ENCODE results near the gene ADGRB3.

Gene ADGRB3

DNA sequence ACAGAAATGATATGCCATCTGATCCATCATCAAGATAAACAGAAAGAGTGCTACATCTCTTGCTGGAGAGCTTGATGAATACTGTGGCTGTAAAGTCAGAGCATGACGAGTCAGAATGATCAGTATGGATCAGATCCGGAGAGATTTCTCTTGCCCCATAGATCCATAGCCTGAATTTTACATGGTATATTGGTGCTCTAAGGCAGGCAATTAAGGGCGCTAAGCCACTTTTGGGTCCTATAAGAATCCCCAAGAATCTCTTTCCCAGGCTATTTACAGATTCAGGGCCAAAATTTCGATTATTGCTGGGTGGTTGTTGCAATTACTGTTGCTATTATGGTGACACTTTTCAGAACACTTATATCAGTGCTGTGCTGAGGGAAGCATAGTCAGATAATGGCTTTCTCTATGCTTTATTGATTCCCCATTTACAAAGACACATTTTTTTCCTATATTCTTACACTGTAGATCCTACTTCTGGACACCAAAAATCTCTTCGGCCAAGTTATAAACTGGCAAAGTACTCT is 94.4 kb downstream of the ADGRB3 start:
- TF ChIP-seq GATA3 (IDR thresholded peaks at IDR 0.05; ENCODE audit: low read depth, low read length) (no peak), GATA2 (IDR thresholded peaks at IDR 0.05; ENCODE audit: low read depth, low read length) (no peak)

DNA sequence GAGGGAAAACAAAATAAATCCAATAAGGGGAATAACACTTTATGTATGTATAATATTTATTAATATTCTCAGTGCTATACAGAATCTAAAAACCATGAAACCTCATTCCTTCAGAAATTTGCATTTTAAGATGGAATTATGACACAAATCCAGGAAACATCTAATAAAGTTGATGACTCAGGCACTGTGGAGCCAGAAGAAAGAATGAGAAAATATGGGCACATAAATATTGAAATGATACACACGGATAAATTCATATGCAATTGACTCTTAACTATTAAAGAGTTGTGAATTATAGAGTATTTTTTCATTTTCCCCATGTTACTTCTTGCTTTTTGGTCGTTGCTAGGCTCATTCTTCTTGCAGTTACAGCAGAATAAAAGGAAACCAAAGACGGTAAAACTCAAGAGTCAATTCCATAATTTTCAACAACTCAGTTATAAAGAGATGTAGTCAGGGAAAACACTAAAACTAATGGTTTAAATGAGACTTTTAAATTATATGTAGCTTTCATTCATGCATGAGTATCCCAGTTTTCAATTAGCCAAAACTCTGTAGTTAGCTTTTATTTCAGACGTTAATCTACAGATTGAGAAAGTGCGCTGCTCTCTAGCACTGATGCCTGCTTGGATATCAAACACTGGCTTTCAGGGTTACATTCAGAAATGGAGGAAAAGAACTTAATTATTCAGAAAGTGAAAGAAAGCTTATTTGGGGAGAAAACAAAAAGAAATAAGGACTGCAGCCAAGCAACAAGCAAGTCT is 95.4 kb downstream of the ADGRB3 start:
- no peak for TF ChIP-seq GATA2 (IDR thresholded peaks at IDR 0.05; ENCODE audit: low read depth, low read length)
- TF ChIP-seq GATA3 (IDR thresholded peaks at IDR 0.05; ENCODE audit: low read depth, low read length): no peak

DNA sequence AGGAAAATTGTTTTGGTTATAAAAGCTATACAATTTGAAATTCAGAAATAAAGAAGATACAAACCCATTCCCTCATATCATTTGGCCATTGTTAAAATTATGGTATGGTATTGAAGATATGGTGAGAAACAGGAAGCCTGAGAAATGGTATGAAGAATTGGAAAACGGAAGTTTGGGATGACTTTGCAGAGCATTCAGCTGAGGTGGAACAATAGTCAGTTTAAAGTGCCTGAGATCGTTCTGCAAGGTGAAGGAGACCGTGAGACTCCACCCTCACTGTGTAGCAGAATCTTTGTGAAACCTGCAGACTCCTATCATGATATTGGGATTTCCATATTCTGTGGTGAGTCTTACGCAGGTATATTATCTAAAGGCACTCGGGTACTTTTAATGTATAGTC is 97.3 kb downstream of the ADGRB3 start:
- no peak for TF ChIP-seq GATA2 (IDR thresholded peaks at IDR 0.05; ENCODE audit: low read depth, low read length)
- TF ChIP-seq GATA3 (IDR thresholded peaks at IDR 0.05; ENCODE audit: low read depth, low read length): no peak

DNA sequence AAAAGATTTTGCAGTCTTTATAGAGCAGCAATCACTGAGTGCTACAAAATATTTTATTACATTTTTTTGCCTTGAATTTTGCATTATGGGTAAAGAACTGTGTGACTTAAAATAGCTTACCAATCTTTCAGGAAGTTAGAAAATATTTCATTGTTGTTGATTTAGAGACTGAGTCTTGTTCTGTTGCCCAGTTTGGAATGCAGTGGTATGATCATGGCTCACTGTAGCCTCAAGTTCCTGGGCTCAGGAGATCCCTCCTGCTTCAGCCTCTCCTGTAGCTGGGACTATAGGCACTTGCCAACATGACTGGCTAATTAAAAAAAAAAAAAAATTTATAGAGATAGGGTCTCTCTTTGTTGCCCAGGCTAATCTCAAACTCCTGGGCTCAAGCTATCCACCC is 100.8 kb downstream of the ADGRB3 start:
- TF ChIP-seq GATA3 (IDR thresholded peaks at IDR 0.05; ENCODE audit: low read depth, low read length) (no peak), GATA2 (IDR thresholded peaks at IDR 0.05; ENCODE audit: low read depth, low read length) (no peak)

DNA sequence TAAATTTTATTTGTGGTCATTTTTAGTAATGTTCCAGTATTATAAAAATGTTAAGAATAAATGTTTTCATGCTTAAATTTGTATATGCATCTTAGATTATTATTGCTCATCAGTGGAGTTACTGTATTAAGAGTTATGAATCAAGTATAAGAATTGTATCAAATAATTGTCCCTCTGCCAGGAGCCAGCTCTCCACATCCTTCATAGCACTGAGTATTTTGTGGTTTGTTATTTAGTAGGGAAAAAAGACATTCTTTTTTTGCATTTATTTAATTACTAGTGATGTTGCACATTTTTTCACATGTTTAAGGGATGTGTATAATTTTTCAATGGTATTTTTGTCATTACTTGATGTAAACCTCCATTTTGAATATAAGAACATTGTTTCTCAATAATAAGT is 102.0 kb downstream of the ADGRB3 start:
- TF ChIP-seq GATA2 (IDR thresholded peaks at IDR 0.05; ENCODE audit: low read depth, low read length) (no peak), GATA3 (IDR thresholded peaks at IDR 0.05; ENCODE audit: low read depth, low read length) (no peak)

DNA sequence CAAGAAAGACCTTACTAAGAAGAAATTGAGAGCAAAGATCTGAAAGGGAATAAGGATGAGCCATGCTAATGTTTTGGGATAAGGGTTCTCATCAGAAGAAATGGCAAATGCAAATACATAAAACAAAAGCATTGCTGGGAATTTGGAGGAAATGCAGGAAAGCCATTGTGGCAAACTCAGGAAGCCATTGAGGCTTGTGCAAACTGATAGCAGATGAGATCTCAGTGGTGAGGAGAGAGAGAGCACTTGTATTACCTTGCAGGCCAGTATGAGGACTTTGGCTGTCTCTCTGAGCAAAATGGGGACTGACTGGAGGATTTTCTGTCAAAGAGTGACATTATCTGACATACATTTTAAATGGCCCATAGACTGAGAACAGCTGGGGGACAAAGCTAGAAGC is 103.0 kb downstream of the ADGRB3 start:
- no peak for TF ChIP-seq GATA2 (IDR thresholded peaks at IDR 0.05; ENCODE audit: low read depth, low read length)
- TF ChIP-seq GATA3 (IDR thresholded peaks at IDR 0.05; ENCODE audit: low read depth, low read length): no peak

DNA sequence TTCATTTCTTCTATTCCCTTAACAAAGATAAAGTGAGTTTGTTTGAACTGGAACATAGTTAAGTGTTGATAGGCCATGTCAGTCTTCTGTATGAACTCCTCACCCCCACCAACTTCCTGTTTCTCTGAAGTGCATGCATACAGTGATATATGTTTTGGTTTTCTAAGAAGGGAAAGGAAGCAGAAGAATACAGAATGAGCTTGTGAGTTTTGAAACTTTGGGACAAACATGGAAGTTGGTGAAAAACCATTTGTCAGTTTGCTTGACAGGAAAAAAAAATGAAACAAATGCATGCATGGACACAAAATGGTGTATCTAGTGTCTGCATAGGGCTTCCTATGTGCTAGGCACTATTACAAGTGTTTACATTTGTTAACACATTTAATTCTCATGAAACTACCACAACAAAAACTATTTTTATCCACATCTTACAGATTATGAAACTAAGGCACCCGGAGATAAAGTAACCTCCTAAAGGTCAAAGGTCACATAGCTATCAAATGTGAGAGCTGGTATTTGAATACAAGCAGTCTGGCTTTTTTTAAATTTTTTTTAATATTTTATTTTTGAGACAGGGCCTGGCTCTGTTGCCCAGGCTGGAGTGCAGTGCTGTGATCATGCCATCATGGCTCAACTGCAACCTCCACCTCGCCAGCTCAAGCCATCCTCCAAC is 105.9 kb downstream of the ADGRB3 start:
- TF ChIP-seq GATA3 (IDR thresholded peaks at IDR 0.05; ENCODE audit: low read depth, low read length) (no peak), GATA2 (IDR thresholded peaks at IDR 0.05; ENCODE audit: low read depth, low read length) (no peak)

DNA sequence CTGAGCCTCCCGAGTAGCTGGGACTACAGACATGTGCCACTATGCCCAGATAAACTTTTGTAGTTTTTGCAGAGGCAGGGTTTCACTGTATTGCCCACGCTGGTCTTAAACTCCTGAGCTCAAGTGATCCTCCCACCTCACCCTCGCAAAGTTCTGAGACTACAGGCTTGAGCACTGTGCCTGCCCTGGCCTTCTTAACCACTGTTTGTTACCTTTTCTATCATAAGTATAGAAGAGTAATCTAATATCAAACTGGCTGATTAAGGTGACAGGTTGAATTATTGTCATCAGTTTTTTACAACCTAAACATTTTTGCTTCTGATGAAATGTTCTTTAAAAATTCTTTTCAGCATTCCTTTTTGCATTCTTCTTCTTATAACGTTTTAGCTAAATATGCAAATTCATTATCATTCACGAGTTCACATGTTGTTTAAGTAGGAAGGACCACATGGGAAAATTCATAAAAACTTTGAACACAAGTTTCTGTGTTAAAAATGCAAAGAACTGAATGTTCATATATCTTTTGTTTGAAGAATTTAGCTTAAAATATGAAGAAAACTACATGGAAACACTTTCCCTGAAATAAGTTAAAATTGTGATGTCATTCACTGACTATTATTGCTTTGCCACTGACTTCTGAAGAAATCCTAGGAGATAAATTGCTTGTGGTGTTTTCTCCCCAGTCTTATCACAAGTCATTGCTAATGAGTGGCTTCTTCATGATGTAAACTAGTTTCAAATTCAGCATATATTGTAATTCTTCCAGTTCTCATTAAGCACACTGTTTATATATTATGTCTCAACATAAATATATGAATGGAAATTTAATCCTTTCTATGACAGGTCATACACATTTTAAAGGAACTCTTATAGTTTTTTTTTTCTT is 106.7 kb downstream of the ADGRB3 start:
- TF ChIP-seq GATA2 (IDR thresholded peaks at IDR 0.05; ENCODE audit: low read depth, low read length) (no peak), GATA3 (IDR thresholded peaks at IDR 0.05; ENCODE audit: low read depth, low read length) (no peak)

DNA sequence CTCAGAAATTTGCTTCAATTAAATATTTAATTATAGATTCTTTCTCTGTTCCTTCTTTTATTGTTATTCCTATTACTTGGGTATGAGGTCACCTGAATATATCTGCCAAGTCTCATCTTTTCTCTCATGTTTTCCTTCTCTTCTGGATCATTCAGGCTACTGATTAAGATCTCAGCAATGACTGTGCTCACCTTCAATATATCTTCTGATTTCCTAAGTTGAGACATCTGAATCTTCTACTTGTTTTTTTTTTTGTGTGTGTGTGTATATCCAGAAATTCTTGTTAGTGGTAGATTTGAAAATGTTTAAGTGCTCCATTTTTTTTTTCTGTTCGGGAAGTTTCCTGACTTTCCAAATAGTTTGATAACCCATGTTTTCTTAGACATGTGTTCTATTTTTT is 108.0 kb downstream of the ADGRB3 start:
- TF ChIP-seq GATA3 (IDR thresholded peaks at IDR 0.05; ENCODE audit: low read depth, low read length) (no peak), GATA2 (IDR thresholded peaks at IDR 0.05; ENCODE audit: low read depth, low read length) (no peak)

DNA sequence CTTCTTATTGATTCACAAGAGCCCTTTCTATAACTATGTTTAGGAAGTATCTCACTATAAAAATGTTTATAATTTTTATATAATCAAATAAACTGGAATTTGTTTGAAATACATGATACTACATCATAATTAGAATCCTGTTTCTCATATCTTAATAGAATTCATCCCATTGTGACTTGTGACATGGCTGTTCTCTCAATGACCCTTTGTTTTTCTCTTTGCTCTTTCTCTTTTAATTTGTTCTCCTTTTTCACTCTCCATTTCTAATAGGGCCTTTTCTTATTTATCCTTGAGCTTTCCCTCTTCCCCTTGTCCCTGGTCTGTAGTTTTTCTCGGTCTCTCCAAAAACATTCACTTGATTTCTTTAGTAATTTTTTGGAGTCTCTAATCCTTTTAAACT is 111.3 kb downstream of the ADGRB3 start:
- TF ChIP-seq GATA3 (IDR thresholded peaks at IDR 0.05; ENCODE audit: low read depth, low read length): no peak
- TF ChIP-seq GATA2 (IDR thresholded peaks at IDR 0.05; ENCODE audit: low read depth, low read length): no peak

DNA sequence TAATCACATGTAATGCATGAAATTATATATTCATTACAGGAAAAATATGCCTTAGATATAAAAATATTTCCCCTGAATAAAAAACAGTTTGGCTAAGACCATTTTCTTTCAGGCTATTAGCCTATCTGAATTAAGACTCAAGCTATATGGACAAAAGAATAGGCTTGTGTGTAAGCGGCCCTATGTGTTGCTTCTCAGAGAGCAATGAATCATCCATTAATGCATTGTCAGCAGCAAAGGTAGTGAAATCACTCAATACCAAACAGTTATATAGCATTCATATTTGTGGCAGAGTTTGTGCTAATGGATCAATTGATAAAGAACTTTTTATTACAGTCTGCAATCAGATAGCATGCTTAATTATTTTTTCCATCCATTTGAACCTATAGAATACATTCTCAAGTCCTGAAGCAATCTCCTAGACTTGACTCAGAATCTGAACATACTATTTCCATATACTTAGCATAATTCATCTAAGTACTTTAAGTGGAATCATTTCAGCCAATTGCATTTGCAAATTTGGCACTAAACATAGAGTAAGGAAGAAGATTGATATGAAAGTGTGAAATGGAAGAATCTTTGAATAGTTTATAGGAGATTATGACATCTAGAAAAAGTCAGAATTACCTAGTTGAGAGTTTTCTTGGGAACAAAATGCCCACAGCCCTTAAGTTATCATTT is 112.2 kb downstream of the ADGRB3 start:
- TF ChIP-seq GATA3 (IDR thresholded peaks at IDR 0.05; ENCODE audit: low read depth, low read length): no peak
- TF ChIP-seq GATA2 (IDR thresholded peaks at IDR 0.05; ENCODE audit: low read depth, low read length): no peak

DNA sequence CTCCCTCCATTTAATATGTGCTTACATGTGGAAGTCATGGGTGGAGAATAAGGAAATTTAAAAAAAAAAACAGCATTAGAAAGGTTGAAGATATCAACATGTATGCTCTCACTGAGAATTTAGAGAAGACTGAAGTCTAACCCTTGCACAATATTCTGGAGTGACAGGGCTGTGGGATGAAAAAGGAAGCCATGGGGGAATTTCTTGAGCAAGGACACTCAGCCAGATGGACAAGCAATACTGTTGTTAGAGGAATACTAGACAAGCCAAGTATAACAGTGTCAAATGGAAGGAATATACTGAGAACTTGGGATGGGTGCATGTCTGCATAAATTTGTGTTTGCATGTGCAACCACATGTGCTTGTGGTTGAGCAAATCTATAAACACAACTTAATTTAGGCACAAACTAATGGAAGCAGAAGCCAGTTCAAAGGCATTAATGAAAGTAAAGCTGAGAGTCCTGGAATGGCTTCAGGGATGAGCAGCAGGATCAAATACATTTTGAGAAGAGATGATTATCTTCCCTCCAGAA is 119.7 kb downstream of the ADGRB3 start:
- TF ChIP-seq GATA3 (IDR thresholded peaks at IDR 0.05; ENCODE audit: low read depth, low read length) (no peak), GATA2 (IDR thresholded peaks at IDR 0.05; ENCODE audit: low read depth, low read length) (no peak)

All from SH-SY5Y (cell line).